Tibial artery (tissue), 4 donors: ENCODE results near the gene MEG3.

ENCODE experiments used
- DNase-seq, 2 donors: peaks; one replicate each; pipeline ENCODE4 v3.0.0-alpha.2; 2019
- H3K27ac ChIP-seq, 2 donors: fragments of 200-600 bp; sonication (generic) in 1 of 2; 1 replicate in 1 of 2; 2 replicates in 1 of 2; pipeline ENCODE4 v1.5.1; 2018 to 2019; ENCODE audit warnings: mild to moderate bottlenecking in 1 of 2
- H3K27me3 ChIP-seq, 2 donors: fragments of 200-600 bp; sonication (generic) in 1 of 2; one replicate each; pipeline versions ENCODE4 v1.5.1 to v1.6.0; 2016 to 2019
- H3K36me3 ChIP-seq, 3 donors: fragments of 200-600 bp; sonication (generic) in 2 of 3; one replicate each; pipeline ENCODE4 v1.5.1; 2016 to 2019; ENCODE audit warnings: mild to moderate bottlenecking in 2 of 3
- H3K4me1 ChIP-seq, 4 donors: fragments of 200-600 bp; sonication (generic) in 2 of 4; 1 replicate in 3 of 4; 2 replicates in 1 of 4; pipeline ENCODE4 v1.5.1; 2016 to 2019
- H3K4me3 ChIP-seq, 2 donors: fragments of 200-600 bp; sonication (generic) in 1 of 2; 1 replicate in 1 of 2; 2 replicates in 1 of 2; pipeline ENCODE4 v1.5.1; 2018 to 2019; ENCODE audit warnings: mild to moderate bottlenecking in 2 of 2
- H3K9me3 ChIP-seq, 3 donors: fragments of 200-600 bp; sonication (generic) in 1 of 3; one replicate each; pipeline ENCODE4 v1.5.1; 2016 to 2019
- intact Hi-C: fragments of 100-400 bp; cut with DNase I; formaldehyde crosslinking; loops from one replicate; pipeline ENCODE4 v1.15.0; 2023; ENCODE audit warnings: low total_unique reads
- TF ChIP-seq, protein P1 (sequence below), 2 experiments: fragments of 200-600 bp in 1 of 2; fragments of 450-650 bp in 1 of 2; IDR thresholded peaks; one replicate each; pipeline ENCODE4 v1.5.1; 2017 to 2019; ENCODE audit warnings: antibody characterized with exemption in 2 of 2, mild to moderate bottlenecking in 1 of 2, moderate library complexity in 1 of 2

The MEG3 gene

GRCh38 chr14:100778951-100779690 lies 46.8 kb upstream of the MEG3 start:
- H3K9me3 ChIP-seq, result no peaks in the 10 kb centered on the region
- no peak overlapping the region for H3K4me3 ChIP-seq
- intact Hi-C loops, result no loop called here
- TF ChIP-seq, protein P1, sequence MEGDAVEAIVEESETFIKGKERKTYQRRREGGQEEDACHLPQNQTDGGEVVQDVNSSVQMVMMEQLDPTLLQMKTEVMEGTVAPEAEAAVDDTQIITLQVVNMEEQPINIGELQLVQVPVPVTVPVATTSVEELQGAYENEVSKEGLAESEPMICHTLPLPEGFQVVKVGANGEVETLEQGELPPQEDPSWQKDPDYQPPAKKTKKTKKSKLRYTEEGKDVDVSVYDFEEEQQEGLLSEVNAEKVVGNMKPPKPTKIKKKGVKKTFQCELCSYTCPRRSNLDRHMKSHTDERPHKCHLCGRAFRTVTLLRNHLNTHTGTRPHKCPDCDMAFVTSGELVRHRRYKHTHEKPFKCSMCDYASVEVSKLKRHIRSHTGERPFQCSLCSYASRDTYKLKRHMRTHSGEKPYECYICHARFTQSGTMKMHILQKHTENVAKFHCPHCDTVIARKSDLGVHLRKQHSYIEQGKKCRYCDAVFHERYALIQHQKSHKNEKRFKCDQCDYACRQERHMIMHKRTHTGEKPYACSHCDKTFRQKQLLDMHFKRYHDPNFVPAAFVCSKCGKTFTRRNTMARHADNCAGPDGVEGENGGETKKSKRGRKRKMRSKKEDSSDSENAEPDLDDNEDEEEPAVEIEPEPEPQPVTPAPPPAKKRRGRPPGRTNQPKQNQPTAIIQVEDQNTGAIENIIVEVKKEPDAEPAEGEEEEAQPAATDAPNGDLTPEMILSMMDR (IDR thresholded peaks at IDR 0.05), result no peak
- H3K4me1 ChIP-seq, result no peaks in the 10 kb centered on the region
- peaks cover 0 to 11% of the 10 kb centered on the region in 2 donors for H3K27me3 ChIP-seq
- H3K36me3 ChIP-seq, result no peaks in the 10 kb centered on the region
- peak in 1 of 2 donors; percentile 41 for DNase-seq
- H3K27ac ChIP-seq, result no peak overlapping the region

DNA sequence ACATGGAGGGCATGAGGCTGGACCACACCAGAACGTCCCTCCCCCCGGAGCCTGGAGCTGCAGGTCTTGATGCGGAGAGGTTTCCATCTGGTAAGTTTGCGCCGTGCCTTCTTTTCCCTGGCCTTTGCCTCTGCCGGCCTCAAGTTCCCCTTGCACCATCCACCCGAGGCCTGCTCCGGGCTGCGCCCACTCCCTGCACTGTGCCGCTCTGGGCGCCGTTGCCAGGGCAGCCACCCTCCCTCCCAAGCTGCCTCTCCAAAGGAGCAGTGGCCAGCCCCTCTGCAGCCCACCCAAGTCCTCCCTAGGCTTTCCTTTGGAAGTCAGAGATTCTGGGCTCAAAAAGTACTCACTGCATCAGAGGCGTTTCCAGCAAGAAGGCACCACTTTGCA lies 46.2 kb upstream of the MEG3 start:
- H3K4me1 ChIP-seq, result no peaks in the 10 kb centered on the region
- peaks cover 0 to 12% of the 10 kb centered on the region in 2 donors for H3K27me3 ChIP-seq
- H3K27ac ChIP-seq, result no peak overlapping the region
- intact Hi-C loops, result no loop called here
- no peaks in the 10 kb centered on the region for H3K9me3 ChIP-seq
- H3K36me3 ChIP-seq, result no peaks in the 10 kb centered on the region
- TF ChIP-seq, protein P1 (IDR thresholded peaks at IDR 0.05), result no peak
- no peak overlapping the region for H3K4me3 ChIP-seq
- DNase-seq, result no peak

DNA sequence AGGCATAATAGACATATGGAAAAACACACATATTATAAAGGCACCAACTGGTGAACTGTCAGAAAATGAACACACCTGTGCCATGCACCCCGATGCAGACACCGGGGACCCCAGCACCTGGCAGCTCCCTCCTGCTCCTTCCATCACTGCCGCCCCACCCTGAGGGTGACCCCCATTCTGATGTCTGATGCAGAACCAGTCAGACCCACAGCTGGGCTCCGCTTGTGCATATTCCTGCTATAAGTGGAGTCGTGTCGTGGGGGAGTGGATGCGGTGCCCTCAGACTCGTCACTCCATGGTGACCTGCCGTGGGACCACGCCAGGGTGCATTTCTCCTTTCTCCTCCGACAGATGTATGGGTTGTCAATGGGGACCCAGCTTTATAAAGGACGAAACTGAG lies 45.7 kb upstream of the MEG3 start:
- Histone ChIP-seq H3K9me3 (no peaks in the 10 kb centered on the region), H3K36me3 (no peaks in the 10 kb centered on the region), H3K4me3 (no peak overlapping the region), H3K4me1 (no peaks in the 10 kb centered on the region), H3K27ac (no peak overlapping the region), H3K27me3 (peaks cover 0 to 13% of the 10 kb centered on the region in 2 donors)
- DNase-seq, result peak in 1 of 2 donors; percentile 61
- TF ChIP-seq, protein P1 (IDR thresholded peaks at IDR 0.05), result no peak
- intact Hi-C loops, result no loop called here

- H3K9me3 ChIP-seq, result no peaks in the 10 kb centered on the region
- H3K36me3 ChIP-seq, result no peaks in the 10 kb centered on the region
- peaks cover 0 to 10% of the 10 kb centered on the region in 2 donors for H3K27me3 ChIP-seq
- DNase-seq, result peak in 1 of 2 donors; percentile 29
- intact Hi-C loops, result no loop called here
- H3K27ac ChIP-seq, result no peak overlapping the region
- H3K4me3 ChIP-seq, result no peak overlapping the region
- H3K4me1 ChIP-seq, result no peaks in the 10 kb centered on the region
- TF ChIP-seq, protein P1 (IDR thresholded peaks at IDR 0.05), result no peak
Measured at GRCh38 chr14:100780646-100781355, 45.1 kb upstream of the MEG3 start.

- peaks cover 0 to 3% of the 10 kb centered on the region in 2 donors for H3K27me3 ChIP-seq
- peak in 1 of 2 donors; percentile 44 for DNase-seq
- no peaks in the 10 kb centered on the region for H3K9me3 ChIP-seq
- intact Hi-C loops, result no loop called here
- TF ChIP-seq, protein P1 (IDR thresholded peaks at IDR 0.05), result no peak
- H3K36me3 ChIP-seq, result no peaks in the 10 kb centered on the region
- no peak overlapping the region for H3K27ac ChIP-seq
- H3K4me3 ChIP-seq, result no peak overlapping the region
- H3K4me1 ChIP-seq, result no peaks in the 10 kb centered on the region
Measured at GRCh38 chr14:100781952-100782351, 44.0 kb upstream of the MEG3 start.
